Left ventricle myocardium inferior (tissue), 1 donor: ENCODE data around the gene TUBA8. TPM values are rescaled to one million over a fixed set of nuclear protein-coding genes. Genes with fewer than 3 reads are reported as not detected.
"Not testable (repeated sequence)": the region's sequence is repeated elsewhere in the genome, so short reads cannot be mapped to it uniquely, and the experiment has no call there.

Source experiments
- DNase-seq: peaks from one replicate; pipeline ENCODE4 v3.0.0-alpha.2; 2020
- H3K27ac ChIP-seq: fragments of 200-600 bp; replicated peaks from 2 replicates; pipeline ENCODE4 v1.8.0; 2021
- H3K27me3 ChIP-seq: fragments of 200-600 bp; 2 replicates; pipeline ENCODE4 v1.8.0; 2021; ENCODE audit warnings: low read depth
- H3K36me3 ChIP-seq: fragments of 200-600 bp; 2 replicates; pipeline ENCODE4 v1.8.0; 2021
- H3K4me1 ChIP-seq: fragments of 200-600 bp; 2 replicates; pipeline ENCODE4 v1.8.0; 2021
- H3K4me3 ChIP-seq: fragments of 200-600 bp; 2 replicates; pipeline ENCODE4 v1.8.0; 2021; ENCODE audit warnings: mild to moderate bottlenecking, moderate library complexity
- H3K9me3 ChIP-seq: fragments of 200-600 bp; replicated peaks from 2 replicates; pipeline ENCODE4 v1.8.0; 2021
- CTCF ChIP-seq: fragments of 200-600 bp; IDR thresholded peaks from 2 replicates; pipeline ENCODE4 v1.8.0; 2021; ENCODE audit warnings: antibody characterized with exemption, mild to moderate bottlenecking, borderline replicate concordance
- intact Hi-C: fragments of 100-400 bp; cut with micrococcal nuclease; formaldehyde crosslinking; loops from one replicate; pipeline ENCODE4 v1.11.0; 2022
- total RNA-seq: library from RNA; stranded (reverse); fragmentation: NEBNext Ultra II Directional; extraction: Animal tissue kit (Norgen Biotek cat#: 25700); gene quantifications from one replicate; pipeline ENCODE4 v1.2.1, GENCODE V29; 2021
- donor health status: DM: no; HTN: yes; CAD: no; lungs with severe emphysema.

Gene TUBA8
- total RNA-seq, 1 donor from 2014 or later, result 253 TPM

GRCh38 chr22:18070041-18070440 is 40.6 kb upstream of the TUBA8 start:
- TF ChIP-seq CTCF, result no peak
- no peak for DNase-seq
- Histone ChIP-seq H3K9me3 (no peaks in the 10 kb centered on the region), H3K4me1 (peaks cover 22% of the 10 kb centered on the region), H3K27ac (no peak overlapping the region), H3K27me3 (peaks cover 6% of the 10 kb centered on the region), H3K4me3 (no peak overlapping the region), H3K36me3 (no peaks in the 10 kb centered on the region)
- intact Hi-C loops, result no loop called here

GRCh38 chr22:18070556-18071306 is 39.9 kb upstream of the TUBA8 start:
- intact Hi-C loops, result no loop called here
- H3K27ac ChIP-seq, result no peak overlapping the region

GRCh38 chr22:18071307-18071967 is 39.2 kb upstream of the TUBA8 start:
- H3K9me3 ChIP-seq, H3K27ac ChIP-seq, H3K4me3 ChIP-seq, intact Hi-C loops, DNase-seq, H3K36me3 ChIP-seq, H3K27me3 ChIP-seq: not testable (repeated sequence)
- peaks cover 34% of the 10 kb centered on the region for H3K4me1 ChIP-seq

More at GRCh38 chr22:18070556-18071306, 39.9 kb upstream of the TUBA8 start:
- Histone ChIP-seq H3K9me3 (no peaks in the 10 kb centered on the region), H3K27me3 (no peaks in the 10 kb centered on the region), H3K36me3 (no peaks in the 10 kb centered on the region), H3K4me3 (no peak overlapping the region), H3K4me1 (peaks cover 27% of the 10 kb centered on the region)
- TF ChIP-seq CTCF, result no peak
- DNase-seq, result no peak

GRCh38 chr22:18071968-18072310 is 38.7 kb upstream of the TUBA8 start:
- Histone ChIP-seq H3K4me1 (peaks cover 39% of the 10 kb centered on the region), H3K36me3 (no peaks in the 10 kb centered on the region), H3K9me3 (no peaks in the 10 kb centered on the region), H3K27me3 (no peaks in the 10 kb centered on the region), H3K27ac (no peak overlapping the region), H3K4me3 (no peak overlapping the region)
- DNase-seq, result no peak
- intact Hi-C loops, result no loop called here
- TF ChIP-seq CTCF, result no peak

- Histone ChIP-seq H3K9me3 (no peaks in the 10 kb centered on the region), H3K4me3 (no peak overlapping the region), H3K27ac (no peak overlapping the region), H3K36me3 (no peaks in the 10 kb centered on the region), H3K4me1 (peaks cover 37% of the 10 kb centered on the region), H3K27me3 (no peaks in the 10 kb centered on the region)
- DNase-seq, result no peak
- intact Hi-C loops, result no loop called here
- TF ChIP-seq CTCF, result no peak
Measured at GRCh38 chr22:18073467-18073866, 37.1 kb upstream of the TUBA8 start.

GRCh38 chr22:18073927-18074326 is 36.7 kb upstream of the TUBA8 start:
- H3K4me3 ChIP-seq, H3K36me3 ChIP-seq, intact Hi-C loops, H3K27me3 ChIP-seq, DNase-seq, H3K9me3 ChIP-seq, H3K27ac ChIP-seq: not testable (repeated sequence)
- peaks cover 37% of the 10 kb centered on the region for H3K4me1 ChIP-seq
